Progenitor cell of endocrine pancreas (in vitro differentiated cells): Measurements from ENCODE around the gene DHX35. TPM values are rescaled to one million over a fixed set of nuclear protein-coding genes. Genes with fewer than 3 reads are reported as not detected.

Experiments used
- DNase-seq: peaks from one replicate; pipeline ENCODE4 v3.0.0; 2021; ENCODE audit warnings: low spot score; ENCODE audit not compliant: unreplicated experiment
- H3K27ac Mint-ChIP-seq: 2 replicates; pipeline ENCODE4 v1.8.0; 2021; ENCODE audit warnings: mild to moderate bottlenecking, moderate library complexity, mixed read lengths
- H3K27me3 Mint-ChIP-seq: 2 replicates; pipeline ENCODE4 v1.8.0; 2021; ENCODE audit warnings: mixed read lengths
- H3K36me3 Mint-ChIP-seq: 2 replicates; pipeline ENCODE4 v1.8.0; 2022; ENCODE audit warnings: mixed read lengths; ENCODE audit not compliant: insufficient read depth
- H3K4me1 Mint-ChIP-seq: 2 replicates; pipeline ENCODE4 v1.8.0; 2021; ENCODE audit warnings: low read depth, mixed read lengths
- H3K4me3 Mint-ChIP-seq: 2 replicates; pipeline ENCODE4 v1.8.0; 2021; ENCODE audit warnings: low read depth, mild to moderate bottlenecking, moderate library complexity, mixed read lengths
- H3K9me3 Mint-ChIP-seq: 2 replicates; pipeline ENCODE4 v1.8.0; 2021; ENCODE audit warnings: low read depth, mixed read lengths
- total RNA-seq: library from RNA; stranded (reverse); gene quantifications from 2 replicates; pipeline ENCODE4 v1.2.1, GENCODE V29; 2021
- TF ChIP-seq, protein P1 (sequence below): fragments of 200-600 bp; sonication (generic); IDR thresholded peaks from one replicate; pipeline ENCODE4 v1.5.0; 2021; ENCODE audit warnings: antibody characterized with exemption, mild to moderate bottlenecking; ENCODE audit not compliant: unreplicated experiment

DHX35 gene
- total RNA-seq, 1 donor from 2014 or later, result 14.4 TPM

DNA sequence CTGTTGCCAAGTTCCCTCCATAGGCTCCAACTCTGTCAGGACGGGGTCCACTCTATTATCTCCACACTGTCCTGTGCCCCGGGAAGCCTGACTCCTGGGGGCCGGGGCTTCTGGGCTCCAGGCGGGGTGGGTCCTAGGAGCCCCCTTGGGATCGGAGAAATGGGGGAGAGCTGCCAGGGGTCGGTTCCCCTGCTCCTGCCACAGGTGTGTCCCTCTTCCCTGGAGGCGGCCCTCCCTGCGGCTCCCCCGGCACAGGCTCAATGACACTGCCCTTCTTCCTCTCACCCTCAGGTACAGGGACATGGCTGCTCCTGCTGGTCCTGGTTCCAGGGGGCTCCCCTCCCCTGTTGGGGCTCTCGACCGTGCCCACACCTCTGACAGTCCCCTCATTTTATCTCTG is 110.0 kb downstream of the DHX35 start:
- Mint-ChIP-seq H3K36me3 (no peaks in the 10 kb centered on the region), H3K27me3 (peaks cover 20% of the 10 kb centered on the region), H3K4me1 (no peaks in the 10 kb centered on the region), H3K27ac (no peak overlapping the region), H3K4me3 (no peak overlapping the region), H3K9me3 (peaks cover 3% of the 10 kb centered on the region)
- no peak for DNase-seq
- TF ChIP-seq, protein P1, sequence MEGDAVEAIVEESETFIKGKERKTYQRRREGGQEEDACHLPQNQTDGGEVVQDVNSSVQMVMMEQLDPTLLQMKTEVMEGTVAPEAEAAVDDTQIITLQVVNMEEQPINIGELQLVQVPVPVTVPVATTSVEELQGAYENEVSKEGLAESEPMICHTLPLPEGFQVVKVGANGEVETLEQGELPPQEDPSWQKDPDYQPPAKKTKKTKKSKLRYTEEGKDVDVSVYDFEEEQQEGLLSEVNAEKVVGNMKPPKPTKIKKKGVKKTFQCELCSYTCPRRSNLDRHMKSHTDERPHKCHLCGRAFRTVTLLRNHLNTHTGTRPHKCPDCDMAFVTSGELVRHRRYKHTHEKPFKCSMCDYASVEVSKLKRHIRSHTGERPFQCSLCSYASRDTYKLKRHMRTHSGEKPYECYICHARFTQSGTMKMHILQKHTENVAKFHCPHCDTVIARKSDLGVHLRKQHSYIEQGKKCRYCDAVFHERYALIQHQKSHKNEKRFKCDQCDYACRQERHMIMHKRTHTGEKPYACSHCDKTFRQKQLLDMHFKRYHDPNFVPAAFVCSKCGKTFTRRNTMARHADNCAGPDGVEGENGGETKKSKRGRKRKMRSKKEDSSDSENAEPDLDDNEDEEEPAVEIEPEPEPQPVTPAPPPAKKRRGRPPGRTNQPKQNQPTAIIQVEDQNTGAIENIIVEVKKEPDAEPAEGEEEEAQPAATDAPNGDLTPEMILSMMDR, result no peak

DNA sequence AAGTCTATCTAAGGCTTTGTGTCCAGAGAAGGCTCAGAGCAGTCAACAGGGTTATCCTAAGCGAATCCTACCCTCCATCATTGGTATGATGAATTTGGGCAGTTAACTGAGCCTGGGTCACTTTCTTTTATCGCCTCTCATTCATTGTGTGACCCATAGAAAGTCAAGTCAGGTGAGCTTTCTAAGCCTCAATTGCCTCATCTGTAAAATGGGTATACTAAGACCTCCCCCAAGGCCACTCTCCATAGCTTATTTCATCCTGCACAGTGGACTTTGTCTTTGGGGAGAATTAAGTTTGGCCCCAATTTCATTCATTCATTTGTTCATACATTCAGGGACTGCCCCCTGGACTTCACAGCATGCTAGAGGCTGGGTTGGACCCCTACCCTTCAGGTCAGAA is 110.5 kb downstream of the DHX35 start:
- peaks cover 22% of the 10 kb centered on the region for H3K27me3 Mint-ChIP-seq
- no peak overlapping the region for H3K27ac Mint-ChIP-seq
- H3K36me3 Mint-ChIP-seq, result no peaks in the 10 kb centered on the region

GRCh38 chr20:39075731-39076130 is 113.6 kb downstream of the DHX35 start:
- Mint-ChIP-seq H3K9me3 (no peaks in the 10 kb centered on the region), H3K27me3 (peaks cover 20% of the 10 kb centered on the region), H3K4me1 (no peaks in the 10 kb centered on the region), H3K4me3 (no peak overlapping the region), H3K36me3 (no peaks in the 10 kb centered on the region), H3K27ac (no peak overlapping the region)
- no peak for DNase-seq
- TF ChIP-seq, protein P1, result no peak

More for the DNA sequence above, 110.5 kb downstream of the DHX35 start:
- Mint-ChIP-seq H3K4me3 (no peak overlapping the region), H3K4me1 (no peaks in the 10 kb centered on the region), H3K9me3 (peaks cover 3% of the 10 kb centered on the region)
- DNase-seq, result no peak
- TF ChIP-seq, protein P1, result no peak

DNA sequence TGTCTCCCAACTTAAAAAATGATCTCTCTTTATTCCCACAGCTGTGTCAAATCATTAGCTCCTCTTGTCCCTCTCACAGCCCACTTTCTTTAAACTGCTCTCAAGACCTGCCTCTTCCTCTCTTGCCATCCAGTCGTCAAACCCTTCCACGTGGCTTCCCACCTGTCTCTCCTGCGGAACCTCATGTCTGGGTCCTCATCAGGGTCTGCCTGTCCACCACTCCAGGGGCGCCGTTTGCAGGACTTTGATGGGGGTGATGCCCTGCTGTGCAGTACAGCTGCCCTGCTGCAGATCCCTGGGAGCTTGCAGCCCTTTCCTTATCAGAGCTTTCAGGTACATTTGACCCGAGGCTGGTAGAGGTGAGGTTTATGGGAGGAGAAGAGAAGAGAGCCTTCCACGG is 114.8 kb downstream of the DHX35 start:
- Mint-ChIP-seq H3K4me1 (no peaks in the 10 kb centered on the region), H3K36me3 (no peaks in the 10 kb centered on the region), H3K27ac (no peak overlapping the region), H3K4me3 (no peak overlapping the region), H3K27me3 (peaks cover 27% of the 10 kb centered on the region), H3K9me3 (no peaks in the 10 kb centered on the region)
- DNase-seq, result no peak
- TF ChIP-seq, protein P1, result no peak

- Mint-ChIP-seq H3K4me3 (no peak overlapping the region), H3K9me3 (no peaks in the 10 kb centered on the region), H3K27ac (no peak overlapping the region), H3K4me1 (no peaks in the 10 kb centered on the region), H3K36me3 (no peaks in the 10 kb centered on the region), H3K27me3 (peaks cover 34% of the 10 kb centered on the region)
- no peak for DNase-seq
- TF ChIP-seq, protein P1, result no peak
These were observed 118.2 kb downstream of the DHX35 start for GRCh38 chr20:39080326-39080725.
